ENCODE data around the gene CLBA1. TPM values are rescaled to one million over a fixed set of nuclear protein-coding genes. Genes with fewer than 3 reads are reported as not detected.

Gene CLBA1
- polyA plus RNA-seq, 1 donor from 2014 or later, result 1.3 TPM

DNA sequence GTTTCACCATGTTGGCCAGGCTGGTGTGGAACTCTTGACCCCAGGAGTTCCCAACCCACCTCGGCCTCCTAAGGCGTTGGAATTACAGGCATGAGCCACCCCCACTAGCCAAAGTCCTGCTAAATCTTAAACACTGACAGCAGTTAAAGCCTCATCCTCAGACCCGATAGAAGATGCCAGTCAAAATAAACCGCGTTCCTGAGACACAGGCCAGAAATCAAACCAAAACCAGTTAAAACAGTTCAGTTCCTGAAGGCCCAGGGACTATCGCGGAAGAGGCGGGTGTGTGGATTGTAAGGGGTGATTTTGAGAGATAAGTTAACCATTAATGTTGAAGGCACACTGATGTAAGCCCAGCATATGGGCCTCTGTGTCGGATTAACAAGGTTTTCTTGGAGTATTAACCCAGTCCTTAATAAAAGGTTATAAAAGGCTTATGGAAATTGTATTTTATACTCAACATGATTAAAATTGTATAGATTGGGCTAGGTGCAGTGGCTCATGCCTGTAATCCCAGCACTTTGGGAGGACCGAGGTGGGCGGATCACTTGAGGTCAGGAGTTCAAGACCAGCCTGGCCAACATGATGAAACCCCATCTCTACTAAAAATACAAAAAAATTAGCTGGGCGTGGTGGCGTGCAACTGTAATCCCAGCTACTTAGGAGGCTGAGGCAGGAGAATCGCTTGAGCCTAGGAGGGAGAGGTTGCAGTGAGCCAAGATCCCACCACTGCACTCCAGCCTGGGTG is 54.0 kb downstream of the CLBA1 start:
- Mint-ChIP-seq H3K27me3 (peaks cover 1% of the 10 kb centered on the region), H3K4me3 (no peak overlapping the region), H3K9me3 (no peaks in the 10 kb centered on the region), H3K36me3 (no peaks in the 10 kb centered on the region), H3K27ac (peak overlapping the region in 1 of 3 donors; percentile 51), H3K4me1 (peaks cover 0 to 3% (median 2%) of the 10 kb centered on the region in 3 donors)

DNA sequence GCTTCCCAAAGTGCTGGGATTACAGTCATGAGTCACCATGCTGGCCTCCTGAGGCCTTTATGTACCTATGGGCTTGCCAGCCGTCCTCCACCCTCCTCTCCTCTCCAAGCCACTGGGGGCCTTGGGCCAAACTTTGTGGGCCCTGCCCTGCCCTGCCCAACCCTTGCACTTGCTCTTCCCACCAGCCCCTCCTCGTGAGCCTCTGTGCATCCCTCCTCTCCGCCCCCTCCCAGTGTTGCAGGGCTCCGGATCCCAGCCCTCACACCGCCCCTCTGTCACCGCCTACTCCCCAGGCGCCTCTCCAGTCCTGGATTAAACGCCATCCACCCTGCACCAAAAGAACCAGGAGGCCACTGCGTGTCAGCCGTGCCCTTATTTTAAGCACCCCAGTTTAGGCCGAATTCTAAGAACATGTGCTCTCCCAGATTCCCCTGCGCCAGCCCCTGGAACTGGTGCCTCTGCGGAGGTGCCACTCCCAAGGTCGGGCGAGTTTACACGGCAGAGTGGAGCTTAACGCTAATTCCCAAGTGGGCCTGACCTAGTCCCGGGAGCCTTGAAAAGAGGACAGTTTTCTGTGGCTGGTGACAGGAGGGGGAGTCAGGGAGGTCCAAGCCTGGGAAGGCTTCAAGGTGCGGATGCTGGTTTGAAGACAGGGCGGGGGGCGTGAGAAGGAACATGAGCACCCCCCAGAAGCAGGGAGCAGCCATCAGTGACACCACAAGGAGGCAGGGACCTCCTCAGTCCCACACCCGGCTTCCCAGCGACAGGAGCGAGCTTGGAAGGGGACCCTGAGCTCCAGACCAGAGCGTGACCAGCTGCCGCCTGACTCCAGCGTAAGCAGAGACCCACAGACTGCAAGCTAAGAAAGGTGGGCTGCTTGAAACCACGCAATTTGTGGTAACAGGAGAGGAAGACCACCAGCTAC is 56.5 kb downstream of the CLBA1 start:
- Mint-ChIP-seq H3K4me1 (peaks cover 5 to 12% (median 7%) of the 10 kb centered on the region in 3 donors), H3K27me3 (peaks cover 1% of the 10 kb centered on the region), H3K4me3 (no peak overlapping the region), H3K9me3 (no peaks in the 10 kb centered on the region), H3K27ac (no peak overlapping the region), H3K36me3 (no peaks in the 10 kb centered on the region)

DNA sequence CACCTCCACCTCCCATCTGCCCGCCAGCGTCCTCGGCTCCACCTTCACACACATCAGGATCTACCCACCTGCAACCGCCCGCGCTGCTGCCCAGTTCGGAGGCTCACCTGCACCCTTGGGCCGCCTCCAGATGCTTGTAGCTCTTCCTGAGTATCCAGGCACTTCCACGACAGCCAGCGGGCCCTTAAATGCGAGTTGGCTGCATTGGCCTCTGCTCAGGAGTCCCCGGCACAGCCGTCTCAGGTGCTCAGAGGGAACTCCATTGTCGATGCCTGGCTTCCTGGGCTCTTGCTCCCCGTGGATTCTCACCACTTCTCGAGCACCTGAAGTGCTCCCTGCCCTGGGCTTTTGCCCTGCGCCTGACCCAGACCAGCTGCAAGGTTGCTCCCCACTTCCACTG is 57.2 kb downstream of the CLBA1 start:
- Mint-ChIP-seq H3K27me3 (peaks cover 1% of the 10 kb centered on the region), H3K9me3 (no peaks in the 10 kb centered on the region), H3K4me1 (peaks cover 5 to 12% (median 8%) of the 10 kb centered on the region in 3 donors), H3K4me3 (peak overlapping the region in 1 of 4 donors; percentile 28), H3K36me3 (no peaks in the 10 kb centered on the region), H3K27ac (no peak overlapping the region)

DNA sequence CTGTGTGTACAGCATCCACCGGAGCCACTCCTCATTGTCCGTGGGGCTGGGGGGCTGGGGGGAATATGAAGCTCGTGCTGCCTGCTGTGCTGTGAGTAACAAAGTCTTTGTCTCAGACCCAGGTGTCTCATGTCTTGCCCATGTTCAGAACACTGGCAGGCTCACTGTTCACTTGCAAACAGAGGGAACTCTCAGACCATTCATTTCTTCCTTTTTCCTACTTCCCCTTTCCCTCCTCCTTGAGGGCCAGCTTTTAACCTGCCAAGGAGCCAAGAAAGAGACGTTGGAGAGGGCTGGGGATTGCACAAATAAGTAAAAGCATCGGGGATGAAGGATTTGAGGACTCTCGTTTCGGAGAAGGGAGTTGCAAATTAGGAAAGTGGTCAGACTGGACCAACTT is 58.1 kb downstream of the CLBA1 start:
- Mint-ChIP-seq H3K36me3 (no peaks in the 10 kb centered on the region), H3K4me1 (peaks cover 5 to 12% (median 11%) of the 10 kb centered on the region in 3 donors), H3K27me3 (peaks cover 1% of the 10 kb centered on the region), H3K4me3 (no peak overlapping the region), H3K27ac (no peak overlapping the region), H3K9me3 (no peaks in the 10 kb centered on the region)

Other genes starting within 250 kb of the CLBA1 start
- gene SIVA1, start 232.6 kb upstream of the CLBA1 start, polyA plus RNA-seq, result 195 TPM
- gene AKT1, start 190.0 kb upstream of the CLBA1 start, polyA plus RNA-seq, result 8.2 TPM
- 1.0 TPM for gene ZBTB42, start 184.7 kb upstream of the CLBA1 start, polyA plus RNA-seq
- gene CEP170B, start 120.5 kb upstream of the CLBA1 start, polyA plus RNA-seq, result not detected
- 103 TPM for gene PLD4, start 60.9 kb upstream of the CLBA1 start, polyA plus RNA-seq
- 0.68 TPM for gene AHNAK2, start 7.4 kb upstream of the CLBA1 start, polyA plus RNA-seq
- gene CDCA4, start 35.3 kb downstream of the CLBA1 start, polyA plus RNA-seq, result 11.4 TPM
- 37.2 TPM for gene GPR132, start 79.6 kb downstream of the CLBA1 start, polyA plus RNA-seq
- not detected for gene JAG2, start 183.0 kb downstream of the CLBA1 start, polyA plus RNA-seq
- 12.7 TPM for gene NUDT14, start 195.5 kb downstream of the CLBA1 start, polyA plus RNA-seq